Heart left ventricle (tissue), 16 donors: ENCODE results near the gene BRD3OS. TPM values are rescaled to one million over a fixed set of nuclear protein-coding genes. Genes with fewer than 3 reads are reported as not detected.

Source experiments
- ATAC-seq, 4 donors: fragments of 200-7000 bp; cut with Tn5 transposase; one replicate each; pipeline ENCODE4 v1.9.1; 2020 to 2022; ENCODE audit warnings: moderate library complexity in 4 of 4, mild to moderate bottlenecking in 3 of 4, moderate number of reproducible peaks in 1 of 4
- DNase-seq, 5 donors: peaks; one replicate each; pipeline ENCODE4 v3.0.0-alpha.2; 2020
- H3K27ac ChIP-seq, 12 donors: fragments of 200-600 bp; sonication (generic) in 4 of 12; one replicate each; pipeline versions ENCODE4 v1.5.0 to v1.8.0; 2016 to 2022; ENCODE audit warnings: mild to moderate bottlenecking in 2 of 12
- H3K27me3 ChIP-seq, 9 donors: fragments of 200-600 bp; sonication (generic) in 2 of 9; one replicate each; pipeline versions ENCODE4 v1.5.1 to v1.8.0; 2016 to 2022; ENCODE audit warnings: mild to moderate bottlenecking in 3 of 9
- H3K36me3 ChIP-seq, 9 donors: fragments of 200-600 bp; sonication (generic) in 2 of 9; one replicate each; pipeline versions ENCODE4 v1.5.0 to v1.8.0; 2018 to 2022; ENCODE audit warnings: mild to moderate bottlenecking in 2 of 9
- H3K4me1 ChIP-seq, 12 donors: fragments of 200-600 bp; sonication (generic) in 4 of 12; one replicate each; pipeline versions ENCODE4 v1.5.0 to v1.8.0; 2016 to 2022; ENCODE audit warnings: mild to moderate bottlenecking in 3 of 12
- H3K4me3 ChIP-seq, 12 donors: fragments of 200-600 bp; sonication (generic) in 4 of 12; one replicate each; pipeline versions ENCODE4 v1.5.0 to v1.8.0; 2017 to 2022; ENCODE audit warnings: mild to moderate bottlenecking in 9 of 12, moderate library complexity in 4 of 12
- H3K9me3 ChIP-seq, 12 donors: fragments of 200-600 bp; sonication (generic) in 4 of 12; one replicate each; pipeline versions ENCODE4 v1.5.0 to v1.8.0; 2016 to 2022; ENCODE audit warnings: mild to moderate bottlenecking in 1 of 12
- CTCF ChIP-seq, 12 donors: fragments of 200-600 bp; sonication (generic) in 4 of 12; IDR thresholded peaks; one replicate each; pipeline versions ENCODE4 v1.5.0 to v1.8.0; 2018 to 2022; ENCODE audit warnings: antibody characterized with exemption in 12 of 12, mild to moderate bottlenecking in 5 of 12
- POLR2A ChIP-seq, 2 donors: fragments of 450-650 bp; IDR thresholded peaks; one replicate each; pipeline ENCODE4 v1.6.1; 2017; ENCODE audit warnings: antibody characterized with exemption in 2 of 2, mild to moderate bottlenecking in 2 of 2, moderate library complexity in 2 of 2
- WGBS, 4 donors: extraction: QIAGEN DNeasy Blood & Tissue Kit in 2 of 4; methylation state at CpG; one replicate each; pipeline versions ENCODE4 v1.1.5 to v1.1.7; 2013 to 2018; 5-methylcytosine and 5-hydroxymethylcytosine counted together
- intact Hi-C, 10 donors: fragments of 100-400 bp; cut with DNase I; formaldehyde crosslinking; loops; one replicate each; pipeline versions ENCODE4 v1.11.1 to v1.14.2; 2022
- polyA plus RNA-seq, 2 donors: library from polyadenylated mRNA; stranded (reverse); fragments of 200-250 nt; gene quantifications; one replicate each; pipeline ENCODE4 v1.2.3, GENCODE V29; 2013
- total RNA-seq, 9 donors: library from RNA; depleted of rRNA in 2 of 9; stranded (reverse); fragments of >200 nt in 2 of 9; fragmentation: NEBNext Ultra II Directional in 3 of 9; extraction: Animal tissue kit (Norgen Biotek cat#: 25700) in 3 of 9; gene quantifications; one replicate each; pipeline versions ENCODE4 v1.1.0 to v1.2.4, GENCODE V29; 2016 to 2023
- donor health status: ischemic (EF 13 %, LVEDD 7.1; RV severe dilation, severe dysfunction).
- donor health status: healthy with polysubstance abuse.
- donor health status: DM: no; HTN: yes; CAD: no.
- donor health status: DM: no; HTN: no; CAD: no.
- donor health status: ischemic (EF 25% LVEDD 6.9; RV normal size, moderate dysfunction).
- donor health status: ischemic (EF 25% LVEDD 5.7; RV mildly dilated, moderate dysfunction).
- donor health status: healthy.
- donor health status: DM: yes; HTN: yes; CAD: no.
- donor health status: ischemic (EF 35%, LVEDD 5.7; RV mildly dilated, moderate dysfunction).
- donor health status: nonischemic (EF 11% LVEDD 7.7; RV severe dilation, severe dysfunction).
- donor health status: DM: yes; HTN: yes; CAD: no.
- donor health status: PGD.
- donor health status: ischemic (EF 29% LVEDD 5.4; RV normal size, mild dysfunction).
- donor health status: nonischemic (EF 23%, LVEDD 6.1; RV moderate dilation, normal function).

Gene BRD3OS
- total and polyA plus RNA-seq, 11 donors, result 1.8 to 13.8 (median 8.9) TPM

GRCh38 chr9:133979273-133979920 is 45.9 kb upstream of the BRD3OS start:
- no peak for TF ChIP-seq CTCF (IDR thresholded peaks at IDR 0.05)
- peak overlapping the region in 8 of 12 donors; percentile 40 to 70 (median 54) for H3K27ac ChIP-seq
- peak overlapping the region in 10 of 12 donors; percentile 14 to 47 (median 31) for H3K4me3 ChIP-seq
- WGBS, 4 donors, result 13 to 33% (median 29%) methylated on average over 26 to 37 of the region's 37 CpGs
- H3K27me3 ChIP-seq, result no peaks in the 10 kb centered on the region
- intact Hi-C loops, result no loop called here
- H3K36me3 ChIP-seq, result no peaks in the 10 kb centered on the region
- H3K4me1 ChIP-seq, result peaks cover 5 to 22% (median 19%) of the 10 kb centered on the region in 12 donors
- ATAC-seq (peak; percentile 28 to 84 (median 61)), DNase-seq (peak; percentile 54 to 73 (median 59))
- no peaks in the 10 kb centered on the region for H3K9me3 ChIP-seq

GRCh38 chr9:133979921-133980863 is 45.1 kb upstream of the BRD3OS start:
- DNase-seq (peak in 1 of 5 donors; percentile 53), ATAC-seq (no peak)
- intact Hi-C loops, result no loop called here
- Histone ChIP-seq H3K9me3 (no peaks in the 10 kb centered on the region), H3K27me3 (no peaks in the 10 kb centered on the region), H3K4me1 (peaks cover 5 to 22% (median 19%) of the 10 kb centered on the region in 12 donors), H3K36me3 (no peaks in the 10 kb centered on the region), H3K27ac (peak overlapping the region in 8 of 12 donors; percentile 23 to 70 (median 54)), H3K4me3 (peak overlapping the region in 4 of 12 donors; percentile 29 to 47 (median 40))
- TF ChIP-seq POLR2A (IDR thresholded peaks at IDR 0.05) (no peak), CTCF (IDR thresholded peaks at IDR 0.05) (no peak)
- 80 to 86% (median 82%) methylated on average over 18 to 22 of the region's 22 CpGs for WGBS, 4 donors

- Histone ChIP-seq H3K4me3 (no peak overlapping the region), H3K36me3 (no peaks in the 10 kb centered on the region), H3K9me3 (no peaks in the 10 kb centered on the region), H3K4me1 (peaks cover 5 to 22% (median 19%) of the 10 kb centered on the region in 12 donors), H3K27ac (no peak overlapping the region), H3K27me3 (no peaks in the 10 kb centered on the region)
- DNase-seq (no peak), ATAC-seq (no peak)
- WGBS, 4 donors, result 91 to 96% (median 95%) methylated on average over 22 to 25 of the region's 25 CpGs
- intact Hi-C loops, result no loop called here
- TF ChIP-seq POLR2A (IDR thresholded peaks at IDR 0.05), result no peak
- TF ChIP-seq CTCF (IDR thresholded peaks at IDR 0.05), result no peak
Measured at GRCh38 chr9:133980864-133981588, 44.3 kb upstream of the BRD3OS start.
